Uterus (tissue), 2 donors: ENCODE data around the gene PTPRN2.

Experiments
- CTCF ChIP-seq, 4 experiments: fragments of 200-600 bp in 2 of 4; fragments of 450-650 bp in 2 of 4; sonication (generic) in 2 of 4; IDR thresholded peaks; one replicate each; pipeline ENCODE4 v1.5.1; 2016 to 2019; ENCODE audit warnings: antibody characterized with exemption in 4 of 4, mild to moderate bottlenecking in 2 of 4, moderate library complexity in 1 of 4
- POLR2A ChIP-seq, 2 donors: fragments of 450-650 bp; IDR thresholded peaks; one replicate each; pipeline ENCODE4 v1.6.1; 2016; ENCODE audit warnings: antibody characterized with exemption in 2 of 2, mild to moderate bottlenecking in 1 of 2, moderate library complexity in 1 of 2

GRCh38 chr7:157926521-157927150, 661.0 kb downstream of the PTPRN2 start:
- TF ChIP-seq CTCF (IDR thresholded peaks at IDR 0.05) (no peak), POLR2A (IDR thresholded peaks at IDR 0.05) (no peak)
